Endometrial microvascular endothelial cells (primary cell): ENCODE results near the gene SMTNL2. TPM values are rescaled to one million over a fixed set of nuclear protein-coding genes. Genes with fewer than 3 reads are reported as not detected.
"Not testable (repeated sequence)": the region's sequence is repeated elsewhere in the genome, so short reads cannot be mapped to it uniquely, and the experiment has no call there.

Experiments
- in situ Hi-C: cut with HindIII; loops from 2 replicates; pipeline ENCODE4 v1.10.0; 2017; ENCODE audit warnings: low sequenced_read_pairs, low pct_unique_long_range_greater_than_20kb; ENCODE audit errors: inconsistent ontology term
- total RNA-seq: library from RNA; depleted of rRNA; stranded (reverse); fragments of >200 nt; gene quantifications from one replicate; pipeline ENCODE4 v1.2.3, GENCODE V29; 2015; ENCODE audit errors: inconsistent ontology term

SMTNL2 gene
- total RNA-seq, 1 donor from 2014 or later, result not detected

- in situ Hi-C loops, result no loop called here
These were observed 57.2 kb downstream of the SMTNL2 start, which contains the start of gene ALOX15 for GRCh38 chr17:4641297-4642195. TSS of gene ALOX15 (minus strand) at chr17:4641678. CDS start at chr17:4641651, 27 bp downstream.

GRCh38 chr17:4642286-4642685, 58.0 kb downstream of the SMTNL2 start:
- in situ Hi-C loops, result no loop called here

- in situ Hi-C loops, result no loop called here
These were observed 59.3 kb downstream of the SMTNL2 start for GRCh38 chr17:4643676-4644075.

- in situ Hi-C loops, result no loop called here
These were observed 61.3 kb downstream of the SMTNL2 start for GRCh38 chr17:4645642-4646041.

- in situ Hi-C loops, result no loop called here
These were observed 64.4 kb downstream of the SMTNL2 start for GRCh38 chr17:4648741-4649140.

GRCh38 chr17:4652997-4653396, 68.7 kb downstream of the SMTNL2 start:
- in situ Hi-C loops, result no loop called here

GRCh38 chr17:4655933-4656332, 71.6 kb downstream of the SMTNL2 start:
- in situ Hi-C loops, result not testable (repeated sequence)

- in situ Hi-C loops, result no loop called here
These were observed 73.3 kb downstream of the SMTNL2 start for GRCh38 chr17:4657678-4658077.

Other genes starting within 250 kb of the SMTNL2 start
- gene UBE2G1, start 217.9 kb upstream of the SMTNL2 start, total RNA-seq, result 66.5 TPM
- 0.65 TPM for gene SPNS3, start 150.6 kb upstream of the SMTNL2 start, total RNA-seq
- 21.9 TPM for gene SPNS2, start 85.6 kb upstream of the SMTNL2 start, total RNA-seq
- gene MYBBP1A, start 29.1 kb upstream of the SMTNL2 start, total RNA-seq, result 111 TPM
- not detected for gene GGT6, start 24.0 kb upstream of the SMTNL2 start, total RNA-seq
- not detected for gene ALOX15, start 57.1 kb downstream of the SMTNL2 start, total RNA-seq
- gene PELP1, start 119.6 kb downstream of the SMTNL2 start, total RNA-seq, result 54.4 TPM
- 8.5 TPM for gene ARRB2, start 126.1 kb downstream of the SMTNL2 start, total RNA-seq
- 36.2 TPM for gene MED11, start 146.9 kb downstream of the SMTNL2 start, total RNA-seq
- gene ZMYND15, start 155.3 kb downstream of the SMTNL2 start, total RNA-seq, result not detected
- gene CXCL16, start 155.4 kb downstream of the SMTNL2 start, total RNA-seq, result 1.1 TPM
- not detected for gene TM4SF5, start 187.4 kb downstream of the SMTNL2 start, total RNA-seq
- gene VMO1, start 201.8 kb downstream of the SMTNL2 start, total RNA-seq, result not detected
- not detected for gene GLTPD2, start 204.4 kb downstream of the SMTNL2 start, total RNA-seq
- gene PSMB6, start 211.6 kb downstream of the SMTNL2 start, total RNA-seq, result 378 TPM
- 40.2 TPM for gene PLD2, start 222.6 kb downstream of the SMTNL2 start, total RNA-seq
- gene MINK1, start 248.8 kb downstream of the SMTNL2 start, total RNA-seq, result 36.4 TPM